SKM-1 treated with dmso at 0.1 percent for 144 hours (cell line): ENCODE data around the gene ADAMTS17.
"Not testable (repeated sequence)": the region's sequence is repeated elsewhere in the genome, so short reads cannot be mapped to it uniquely, and the experiment has no call there.

Experiments used
- DNase-seq: peaks from one replicate; lab custom pipeline; 2025; ENCODE audit not compliant: unreplicated experiment; lab: John Stamatoyannopoulos, UW

Gene ADAMTS17

DNA sequence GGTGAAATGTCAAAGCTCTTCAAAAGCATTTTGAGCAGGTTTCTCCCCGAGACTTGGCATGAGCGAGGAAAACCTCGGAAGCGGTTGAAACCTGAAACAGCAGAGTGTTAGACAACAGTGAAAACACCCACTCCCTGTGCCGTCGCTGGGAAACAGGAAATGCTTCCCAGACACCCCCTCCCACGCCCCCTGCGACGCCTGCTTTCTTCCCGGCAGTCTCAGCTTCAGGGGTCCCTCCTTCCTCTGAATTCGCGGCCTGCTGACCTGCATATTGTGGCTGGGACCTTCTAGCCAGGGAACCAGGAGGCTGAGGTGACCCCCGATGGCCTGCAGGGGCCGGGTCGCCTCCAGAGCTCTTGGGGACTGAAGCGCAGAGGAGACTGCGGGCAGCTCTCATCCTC lies 357.9 kb downstream of the ADAMTS17 start:
- no peak for DNase-seq

DNA sequence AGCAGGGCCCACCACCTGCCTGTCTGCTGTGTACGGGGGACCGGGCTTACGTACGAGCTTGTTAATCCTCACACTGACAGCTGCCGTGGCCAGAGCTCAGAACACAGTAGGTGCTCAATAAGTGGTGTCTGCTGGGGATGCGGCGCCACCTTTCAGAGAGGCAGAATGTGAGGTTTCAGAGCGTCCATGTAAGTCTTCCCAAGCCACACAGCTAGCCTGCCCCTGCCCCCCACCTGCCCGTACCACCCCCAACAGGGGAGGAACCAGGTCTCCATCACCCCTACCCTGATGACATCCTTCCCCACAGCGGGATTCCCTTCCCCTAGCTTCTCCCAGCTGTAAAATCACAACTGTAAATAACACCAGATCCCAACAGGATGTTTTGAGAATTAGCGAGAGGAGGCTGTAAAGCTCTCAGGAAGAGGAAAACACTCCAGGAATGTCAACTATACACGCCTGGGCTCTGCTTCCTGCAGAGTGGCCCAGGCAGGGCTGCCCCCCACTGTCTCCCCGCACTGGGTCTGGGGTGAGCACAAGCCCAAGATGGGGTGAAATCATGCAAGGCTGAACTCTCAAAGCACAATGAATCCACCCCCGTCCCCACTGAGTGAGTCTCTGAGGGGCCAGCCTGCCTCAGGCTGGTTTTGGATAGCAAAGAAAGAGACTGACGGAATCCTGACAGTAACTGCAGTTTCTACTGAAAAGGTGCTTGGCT lies 358.4 kb downstream of the ADAMTS17 start:
- no peak for DNase-seq

DNA sequence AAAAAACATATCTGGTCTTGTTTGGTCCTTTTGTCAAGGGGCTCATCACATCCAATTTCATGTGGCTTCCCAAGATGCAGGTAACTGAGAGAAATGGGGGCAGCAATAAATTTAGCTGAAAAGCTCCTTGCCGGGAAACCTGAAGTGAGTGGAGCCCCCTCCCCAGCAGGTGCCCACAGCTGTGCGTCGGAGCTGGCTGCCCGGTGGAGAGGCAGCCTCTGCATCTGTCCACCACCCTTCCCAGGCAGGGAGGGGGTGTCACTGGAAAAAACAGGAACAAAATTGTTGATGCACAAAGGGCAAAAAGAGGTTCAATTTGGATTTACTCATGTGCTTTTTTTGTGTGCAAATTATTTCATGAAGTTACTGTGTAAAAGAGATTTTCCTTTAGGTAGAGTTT lies 359.1 kb downstream of the ADAMTS17 start:
- no peak for DNase-seq

DNA sequence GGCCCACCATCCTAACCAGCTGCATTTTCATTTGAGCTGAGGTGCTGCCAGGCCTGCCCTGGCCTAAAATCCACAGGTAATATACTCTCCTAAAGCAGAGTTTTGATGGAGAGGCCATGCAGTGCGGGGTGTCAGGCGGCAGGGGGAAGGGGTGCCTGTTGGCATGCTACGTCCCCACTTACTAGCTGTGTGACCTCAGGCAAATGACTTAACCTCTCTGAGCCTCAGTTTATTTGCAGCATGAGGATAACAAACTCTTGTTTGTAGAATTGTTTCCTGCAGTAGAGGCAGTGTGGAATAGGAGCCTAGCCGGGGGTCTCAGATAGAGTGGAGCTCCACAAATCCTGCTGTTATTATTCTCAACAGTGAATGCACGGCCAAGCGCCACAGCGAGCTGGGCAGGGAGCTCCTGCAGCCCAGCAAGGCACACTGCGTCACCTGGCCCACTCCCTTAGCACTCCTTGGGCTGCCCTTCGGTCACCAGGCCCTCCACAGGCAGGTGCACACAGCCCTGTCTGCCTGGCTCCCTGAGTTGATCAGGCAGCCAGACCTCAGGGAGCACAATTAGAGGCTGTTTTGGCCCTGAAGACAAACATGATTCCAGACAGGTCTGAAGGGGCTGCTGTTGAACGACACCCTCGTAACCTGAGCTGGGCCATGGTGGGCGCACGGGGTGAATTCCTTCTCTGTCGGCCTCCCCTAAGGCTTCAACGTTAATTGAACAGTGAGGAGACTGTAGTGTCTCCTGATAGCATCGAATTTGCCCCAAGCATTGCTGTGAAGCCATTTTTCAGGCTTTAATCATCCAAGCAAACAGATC lies 359.7 kb downstream of the ADAMTS17 start:
- no peak for DNase-seq

DNA sequence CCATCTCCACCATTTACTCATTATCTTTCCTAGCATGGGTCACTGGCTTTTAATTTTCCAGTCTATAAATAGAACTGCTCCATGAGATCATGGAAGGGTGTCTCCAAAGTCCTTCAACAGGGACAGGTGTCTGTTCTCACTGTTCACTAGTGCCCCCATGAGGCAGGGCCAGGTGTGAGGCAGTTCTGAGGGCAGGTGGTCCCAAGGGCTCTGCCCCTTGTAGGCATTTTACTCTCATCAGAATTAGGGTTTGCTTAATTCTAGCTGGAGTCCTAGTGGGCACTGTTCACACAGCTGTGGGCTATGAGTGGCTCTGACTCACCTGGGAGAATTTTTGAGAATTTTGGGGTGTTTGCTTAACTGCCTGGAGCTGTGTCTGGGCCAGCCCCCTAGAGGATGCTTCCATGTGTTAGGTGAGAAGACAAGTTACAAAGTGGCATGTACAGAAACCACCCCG lies 360.6 kb downstream of the ADAMTS17 start:
- no peak for DNase-seq

DNA sequence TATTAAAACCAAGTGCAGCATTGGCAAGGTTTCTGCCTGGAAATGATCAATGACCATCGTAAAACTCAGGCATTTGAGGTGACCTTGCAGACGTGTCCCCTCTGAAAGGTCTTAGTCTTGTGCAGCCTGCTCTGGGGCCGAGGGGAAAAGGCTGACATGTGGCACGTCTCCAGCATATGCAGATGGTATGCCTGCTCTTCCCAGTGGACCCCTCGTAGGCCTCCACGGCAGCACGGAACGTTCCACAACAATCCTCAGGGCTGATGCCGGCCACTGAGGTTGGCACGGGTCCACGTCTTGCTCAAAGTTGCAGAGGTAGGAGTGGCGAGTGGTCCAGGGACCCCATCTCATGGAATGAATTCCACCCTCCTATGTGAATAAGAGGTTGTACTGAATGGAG lies 361.0 kb downstream of the ADAMTS17 start:
- no peak for DNase-seq

DNA sequence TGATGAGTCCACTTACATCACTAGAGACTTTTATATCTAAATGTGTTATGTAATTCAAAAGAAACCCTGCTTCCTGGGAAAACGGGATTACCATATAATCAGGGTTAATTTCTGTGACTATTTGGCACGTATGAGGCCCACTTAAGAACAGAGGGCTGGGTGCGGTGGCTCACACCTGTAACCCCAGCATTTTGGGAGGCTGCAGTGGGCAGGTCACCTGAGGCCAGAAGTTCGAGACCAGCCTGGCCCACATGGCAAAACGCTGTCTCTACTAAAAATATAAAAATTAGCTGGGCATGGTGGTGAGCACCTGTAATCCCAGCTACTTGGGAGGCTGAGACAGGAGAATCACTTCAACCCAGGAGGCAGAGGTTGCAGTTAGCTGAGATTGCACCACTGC lies 361.9 kb downstream of the ADAMTS17 start:
- not testable (repeated sequence) for DNase-seq

DNA sequence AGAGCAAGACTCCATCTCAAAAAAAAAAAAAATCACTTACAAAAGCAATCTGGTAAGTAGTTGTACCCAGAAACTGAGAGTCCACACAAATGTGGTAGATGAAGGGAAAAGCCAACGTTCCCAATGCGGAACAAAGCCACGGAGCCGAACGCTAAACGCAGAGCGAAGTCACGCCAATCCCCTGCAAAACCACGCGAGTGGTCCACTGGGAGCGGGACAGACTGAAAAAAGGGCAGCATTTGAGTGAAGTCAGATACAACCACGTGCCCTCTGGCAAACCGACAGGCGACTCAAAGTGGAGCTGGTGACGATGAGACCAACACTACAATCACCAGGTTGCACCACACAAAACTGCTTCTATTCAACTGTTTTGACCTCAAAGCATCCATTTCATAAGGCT lies 362.4 kb downstream of the ADAMTS17 start:
- no peak for DNase-seq

DNA sequence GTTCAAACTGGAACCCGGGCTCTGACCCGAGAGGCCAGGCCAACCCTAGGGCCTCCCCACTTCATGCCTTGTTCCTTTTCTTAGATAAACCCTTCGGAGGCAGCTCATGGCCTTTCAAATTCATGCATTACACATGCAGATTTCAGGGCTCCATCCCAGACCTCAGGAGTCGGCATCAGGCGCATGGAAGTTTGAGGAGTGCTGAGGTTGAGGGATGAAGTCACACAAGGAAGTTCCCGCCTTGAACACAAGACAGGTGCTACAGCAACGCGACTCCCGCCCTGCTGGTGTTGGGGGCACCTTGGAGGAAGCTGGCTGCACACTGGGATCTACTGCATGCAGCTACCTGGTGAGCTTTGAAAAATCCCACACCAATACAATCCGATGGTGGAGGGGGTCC lies 363.3 kb downstream of the ADAMTS17 start:
- DNase-seq: no peak

DNA sequence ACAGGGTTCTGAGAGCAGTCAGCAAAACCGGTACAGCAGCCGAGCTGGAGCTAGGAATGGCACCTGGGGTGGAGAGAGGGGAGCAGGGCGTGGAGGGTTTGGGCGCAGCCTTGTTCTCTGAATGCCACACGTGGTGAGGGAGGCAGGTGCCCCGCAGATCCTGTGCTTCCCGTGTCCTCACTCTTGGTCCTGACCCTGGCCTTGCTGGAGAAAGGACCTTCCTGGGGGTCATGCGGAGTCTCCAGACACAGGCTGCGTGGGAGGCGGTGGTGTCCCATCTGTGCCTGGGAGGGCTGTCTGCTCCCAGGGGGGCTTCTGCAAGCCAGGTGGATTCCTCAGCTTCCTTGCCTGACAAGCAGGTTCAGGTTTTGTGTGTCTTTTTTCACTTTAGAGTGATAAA lies 363.8 kb downstream of the ADAMTS17 start:
- no peak for DNase-seq

DNA sequence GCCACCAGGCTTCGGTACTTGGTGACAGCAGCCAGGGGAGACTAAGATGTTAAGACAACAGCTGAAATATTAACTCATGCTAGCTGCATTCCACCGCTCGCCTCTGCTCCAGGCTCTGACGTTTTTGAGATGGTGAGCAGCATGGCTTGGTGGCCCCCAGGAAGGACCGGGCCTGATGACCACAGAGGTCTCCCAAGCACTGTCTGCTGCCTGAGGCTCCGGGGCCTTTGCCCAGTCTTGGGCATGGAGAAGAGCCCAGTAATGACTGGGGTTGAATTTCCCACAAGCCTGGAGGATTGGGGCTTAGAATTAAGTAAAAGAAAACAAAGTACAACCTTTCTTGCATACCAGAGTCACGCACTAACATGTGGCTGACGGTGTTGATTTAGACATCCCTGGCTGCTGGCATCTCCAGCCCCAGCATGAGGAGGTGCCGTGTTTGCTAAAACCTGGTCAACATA lies 364.9 kb downstream of the ADAMTS17 start:
- DNase-seq: peak; percentile 10

DNA sequence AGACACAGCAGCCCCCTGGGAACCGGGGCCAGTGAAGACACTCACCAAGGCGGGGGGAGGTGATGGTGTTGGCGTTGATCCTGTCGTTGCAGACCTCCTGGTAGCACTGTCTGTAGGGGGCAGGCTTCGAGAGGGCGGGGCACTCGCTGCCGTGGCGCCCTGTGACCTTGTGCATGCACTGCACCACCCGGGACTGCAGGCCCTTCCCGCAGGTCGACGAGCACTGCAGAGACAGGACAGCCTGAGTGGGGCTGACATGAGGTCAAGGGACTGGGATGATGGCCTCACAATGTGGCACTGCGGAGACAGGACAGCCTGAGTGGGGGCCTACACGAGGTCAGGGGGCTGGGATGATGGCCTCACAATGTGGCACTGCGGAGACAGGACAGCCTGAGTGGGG lies 365.8 kb downstream of the ADAMTS17 start:
- no peak for DNase-seq

DNA sequence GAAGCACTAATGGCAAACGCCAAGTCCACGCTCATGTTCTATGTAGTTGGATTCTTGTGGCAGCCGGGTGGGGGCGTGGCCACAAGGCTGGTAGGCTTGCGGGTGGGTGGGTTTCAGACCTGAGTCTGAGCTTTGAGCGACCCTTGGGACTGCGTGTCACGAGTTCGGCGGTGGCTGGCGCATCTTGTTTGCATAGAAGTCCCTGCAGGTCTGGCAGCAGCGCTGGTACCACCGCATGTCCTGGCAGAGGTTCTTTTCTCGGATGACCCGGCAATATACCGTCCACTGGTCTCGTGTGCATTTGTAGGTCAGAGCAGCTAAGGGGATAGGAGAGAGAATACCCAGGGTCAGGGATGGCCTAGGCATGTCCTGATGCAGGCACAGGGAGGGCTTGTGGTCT lies 367.5 kb downstream of the ADAMTS17 start:
- no peak for DNase-seq

DNA sequence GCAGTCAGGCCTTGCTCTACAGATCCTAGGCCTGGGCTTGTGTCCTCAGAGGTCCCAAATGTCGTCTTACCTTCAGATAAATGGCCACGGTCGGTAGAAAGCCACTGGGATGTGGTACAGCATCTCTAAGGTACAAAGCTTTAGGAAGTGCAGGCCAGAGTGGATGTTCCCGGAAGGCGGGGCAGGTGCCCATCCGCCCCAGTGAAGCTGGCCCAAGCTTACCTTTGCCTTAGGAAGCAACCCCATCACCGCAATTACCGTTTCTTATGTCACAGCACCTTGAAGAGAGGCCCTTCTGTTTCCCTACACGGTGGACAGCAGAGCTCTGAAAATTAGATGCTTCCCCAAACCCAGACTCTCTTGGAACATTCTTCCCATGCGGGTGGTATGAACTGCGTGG lies 368.4 kb downstream of the ADAMTS17 start:
- DNase-seq: no peak

DNA sequence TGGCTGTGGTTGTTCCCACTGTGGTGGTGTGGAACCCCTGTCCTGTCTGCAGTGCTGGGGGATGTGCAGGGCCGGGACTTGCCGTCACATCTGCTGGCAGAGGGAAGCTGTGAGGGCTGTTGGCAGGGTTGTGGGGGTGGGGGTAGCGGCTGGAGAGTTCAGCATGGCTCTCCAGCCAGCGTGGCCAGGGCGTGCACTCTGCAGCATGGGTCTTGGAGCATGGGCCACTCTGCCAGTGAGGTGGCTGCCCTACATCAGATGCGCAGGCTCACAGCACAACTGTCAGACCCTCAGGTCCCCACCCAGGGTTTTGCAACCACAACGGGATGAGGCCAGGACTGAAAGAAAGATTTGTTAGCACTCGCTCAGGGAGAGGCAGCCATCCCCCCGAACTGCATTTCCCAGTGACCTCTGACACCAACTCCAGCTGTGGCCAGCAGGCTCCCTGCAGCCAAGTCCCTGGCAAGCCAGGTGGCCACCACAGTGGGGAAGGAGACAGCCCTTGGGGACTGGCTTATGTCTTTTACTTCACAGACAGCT lies 370.8 kb downstream of the ADAMTS17 start:
- DNase-seq: no peak

DNA sequence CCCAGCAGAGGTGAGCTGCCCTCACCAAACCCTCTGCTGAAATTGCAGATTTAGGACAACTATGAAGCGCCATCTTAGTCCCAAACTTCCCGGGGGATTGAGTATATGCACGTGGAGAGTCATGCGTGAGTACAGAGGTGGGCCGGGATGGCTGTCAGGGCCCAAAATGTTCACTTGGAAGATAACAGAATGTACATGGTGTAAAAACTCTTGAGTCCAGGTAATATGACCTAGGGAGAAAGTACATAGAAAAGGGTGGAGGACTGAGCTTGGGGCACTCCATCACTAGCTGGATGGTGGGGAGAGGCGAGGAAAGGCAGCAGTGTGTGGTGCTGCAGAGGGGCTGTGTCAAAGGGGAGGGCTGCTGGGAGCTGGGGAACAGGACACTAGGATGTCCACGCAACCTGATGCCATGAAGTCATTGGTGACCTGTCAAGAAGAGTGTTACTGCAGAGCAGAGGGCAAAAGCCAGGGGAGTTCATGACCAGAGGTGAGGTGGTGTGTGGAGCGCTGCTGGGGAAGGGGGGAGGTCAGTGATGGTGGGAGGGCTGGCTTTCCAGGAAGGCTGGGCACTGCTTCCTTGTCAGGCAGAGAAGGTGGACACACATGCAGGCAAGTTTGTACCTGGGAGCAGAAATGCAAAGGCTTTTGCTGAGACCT lies 372.4 kb downstream of the ADAMTS17 start:
- no peak for DNase-seq

DNA sequence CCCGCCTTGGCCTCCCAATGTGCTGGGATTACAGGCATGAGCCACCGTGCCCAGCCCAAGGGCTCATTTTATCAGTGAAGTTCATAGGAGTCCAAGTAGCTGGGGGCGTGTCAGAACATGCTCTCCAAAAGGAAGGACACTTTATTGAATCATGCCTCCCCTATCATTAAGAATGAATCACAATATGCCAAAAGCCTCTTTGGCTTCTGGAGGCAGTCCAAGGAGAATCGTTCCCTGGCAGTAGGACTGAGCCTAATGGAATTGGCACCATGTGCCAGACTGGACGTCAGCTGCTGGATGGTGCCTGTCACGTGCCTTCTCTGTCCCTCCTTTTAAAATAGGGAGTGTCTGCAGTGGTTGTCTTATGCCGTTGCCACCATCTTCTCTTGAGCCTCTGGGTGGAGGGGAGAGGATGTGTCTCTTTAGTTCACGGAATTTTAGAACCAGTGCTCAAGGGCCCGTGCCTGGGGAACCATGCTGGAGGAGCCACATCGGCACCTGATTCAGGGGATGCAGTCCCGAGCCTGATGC lies 373.9 kb downstream of the ADAMTS17 start:
- no peak for DNase-seq

DNA sequence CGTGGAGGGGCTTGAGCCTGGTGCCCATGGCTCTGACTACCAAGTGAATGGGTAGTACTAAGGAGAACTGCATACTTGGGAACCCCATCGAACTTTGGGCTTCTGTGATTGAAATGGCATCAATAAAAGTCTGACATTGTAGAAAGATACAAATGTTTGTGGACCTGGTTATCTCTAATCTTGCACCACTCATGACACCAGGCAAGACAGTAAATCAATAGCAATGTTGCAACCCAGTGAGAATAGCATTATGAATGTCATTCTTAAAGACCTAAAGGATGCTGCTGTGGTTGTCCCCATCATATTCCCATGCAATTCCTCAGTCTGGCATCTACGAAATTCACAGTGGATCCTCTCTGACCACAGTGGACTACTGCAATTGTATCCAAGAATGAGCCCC lies 375.0 kb downstream of the ADAMTS17 start:
- no peak for DNase-seq

DNA sequence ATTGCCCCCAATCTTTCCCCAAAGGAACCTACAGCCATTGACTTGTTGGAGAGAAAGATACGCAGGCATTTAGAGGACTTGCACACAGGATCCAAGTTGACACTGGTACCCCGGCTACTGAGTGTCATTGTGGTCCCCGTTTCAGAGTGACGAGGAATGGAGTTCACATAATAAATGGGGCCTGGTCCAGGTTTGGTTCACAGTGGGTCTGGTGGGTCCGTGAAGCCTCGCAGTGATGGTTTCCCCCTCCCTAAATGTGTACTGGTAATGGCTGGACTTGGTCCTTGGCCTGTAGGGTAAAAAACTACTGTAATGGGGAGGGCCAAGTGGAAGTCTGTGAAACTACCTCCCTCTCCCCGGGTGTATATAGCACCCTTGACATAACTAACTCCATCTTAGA lies 376.4 kb downstream of the ADAMTS17 start:
- DNase-seq: no peak

DNA sequence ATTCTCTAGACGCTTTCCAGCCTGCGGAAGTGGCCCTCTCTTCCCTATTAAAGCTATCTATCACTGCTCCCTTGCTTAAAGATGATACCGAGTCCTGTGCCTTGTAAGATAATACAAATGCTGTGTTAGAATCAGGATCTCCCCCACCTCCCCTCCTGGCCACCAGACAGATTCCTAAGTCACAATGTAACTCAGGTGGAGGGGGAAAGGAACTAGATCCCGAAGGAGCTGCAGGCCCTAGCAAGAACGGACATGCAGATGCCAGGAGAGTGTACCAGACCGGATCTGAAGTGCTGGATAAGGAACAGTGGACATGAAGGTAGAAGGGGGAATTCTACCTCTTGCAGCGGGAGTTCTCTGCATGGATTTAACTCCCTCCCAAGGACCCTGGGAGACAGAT lies 377.8 kb downstream of the ADAMTS17 start:
- DNase-seq: no peak

DNA sequence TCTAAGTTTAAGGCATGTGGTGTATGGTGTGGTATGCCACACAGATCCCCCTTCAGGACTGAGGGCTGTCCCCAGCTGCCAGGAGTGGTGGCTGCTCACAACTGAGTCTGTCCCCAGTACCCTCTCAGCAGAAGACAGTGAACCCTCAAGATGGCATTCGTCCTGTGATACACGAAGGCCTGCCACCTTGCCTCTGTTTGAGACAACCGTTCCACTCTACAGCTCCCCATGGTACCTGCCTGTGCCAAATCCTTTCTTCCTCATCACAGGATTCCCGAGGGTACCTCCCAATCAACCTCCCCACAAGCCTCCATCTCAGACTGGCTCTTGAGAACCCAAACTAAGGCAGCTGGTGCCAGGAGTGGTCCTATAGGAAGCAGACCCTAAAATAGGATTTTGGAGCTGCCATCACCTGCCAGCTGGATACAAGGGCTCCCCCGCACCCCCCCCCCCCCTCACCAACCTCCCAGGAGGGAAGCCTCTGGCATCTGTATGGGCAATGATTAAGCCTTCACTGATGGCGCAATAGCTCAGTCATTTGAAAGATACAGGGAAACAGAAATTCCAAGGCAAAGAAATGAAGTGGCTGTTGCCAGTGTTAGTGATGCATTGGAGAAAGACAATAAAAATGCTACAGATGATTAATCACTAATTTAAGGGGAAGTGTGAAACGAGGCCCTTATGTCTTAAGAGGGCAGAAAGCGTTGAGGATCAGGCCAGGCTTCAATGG lies 378.5 kb downstream of the ADAMTS17 start:
- no peak for DNase-seq
